Osteoblast (primary cell): ENCODE data around the gene NAB2. TPM values are rescaled to one million over a fixed set of nuclear protein-coding genes. Genes with fewer than 3 reads are reported as not detected.

Experiments
- DNase-seq: peaks from one replicate; pipeline ENCODE4 v3.0.0; 2011; ENCODE audit warnings: low spot score, mixed read lengths; ENCODE audit not compliant: insufficient read length; ENCODE audit errors: missing footprints
- H2AFZ ChIP-seq: 2 replicates; pipeline ENCODE4 v1.6.0; 2011; ENCODE audit warnings: mild to moderate bottlenecking, low read length
- H3K27ac ChIP-seq: 2 replicates; pipeline ENCODE4 v1.5.1; 2011; ENCODE audit warnings: mild to moderate bottlenecking, low read depth, low read length, moderate library complexity
- H3K27me3 ChIP-seq: 2 replicates; pipeline ENCODE4 v1.6.0; 2012; ENCODE audit warnings: mild to moderate bottlenecking, control low read depth, inconsistent platforms, low read length, moderate library complexity; ENCODE audit not compliant: insufficient read depth
- H3K36me3 ChIP-seq: 2 replicates; pipeline ENCODE4 v1.5.1; 2011; ENCODE audit warnings: mild to moderate bottlenecking, low read length, control low read depth, moderate library complexity; ENCODE audit not compliant: insufficient read depth
- H3K4me1 ChIP-seq: 2 replicates; pipeline ENCODE4 v1.5.1; 2011; ENCODE audit warnings: mild to moderate bottlenecking, low read length, control low read depth, moderate library complexity; ENCODE audit not compliant: insufficient read depth
- H3K4me2 ChIP-seq: 2 replicates; pipeline ENCODE4 v1.6.0; 2011; ENCODE audit warnings: mild to moderate bottlenecking, low read length; ENCODE audit not compliant: insufficient read depth
- H3K4me3 ChIP-seq: fragments of 200-600 bp; sonication (generic); 3 replicates; pipeline ENCODE4 v1.5.1; 2012; ENCODE audit warnings: mild to moderate bottlenecking, low read length, inconsistent platforms; ENCODE audit not compliant: insufficient read depth
- H3K79me2 ChIP-seq: 2 replicates; pipeline ENCODE4 v1.6.0; 2012; ENCODE audit warnings: mild to moderate bottlenecking, low read length, control low read depth, inconsistent platforms; ENCODE audit not compliant: insufficient read depth
- H3K9me3 ChIP-seq: 2 replicates; pipeline ENCODE4 v1.5.1; 2011; ENCODE audit warnings: low read depth, low read length, control low read depth
- H4K20me1 ChIP-seq: 2 replicates; pipeline ENCODE4 v1.6.0; 2012; ENCODE audit warnings: mild to moderate bottlenecking, low read length, control low read depth; ENCODE audit not compliant: insufficient read depth
- total RNA-seq: library from RNA; depleted of rRNA; stranded (reverse); fragments of >200 nt; gene quantifications from 2 replicates; pipeline ENCODE4 v1.2.3, GENCODE V29; 2012
- TF ChIP-seq, protein P1 (sequence below): IDR thresholded peaks from 2 replicates; pipeline ENCODE4 v1.5.1; 2011; ENCODE audit warnings: mild to moderate bottlenecking, low read depth, low read length, moderate library complexity; ENCODE audit errors: extremely low read depth

NAB2 gene
- total RNA-seq, 1 donor = 70.9 TPM

DNA sequence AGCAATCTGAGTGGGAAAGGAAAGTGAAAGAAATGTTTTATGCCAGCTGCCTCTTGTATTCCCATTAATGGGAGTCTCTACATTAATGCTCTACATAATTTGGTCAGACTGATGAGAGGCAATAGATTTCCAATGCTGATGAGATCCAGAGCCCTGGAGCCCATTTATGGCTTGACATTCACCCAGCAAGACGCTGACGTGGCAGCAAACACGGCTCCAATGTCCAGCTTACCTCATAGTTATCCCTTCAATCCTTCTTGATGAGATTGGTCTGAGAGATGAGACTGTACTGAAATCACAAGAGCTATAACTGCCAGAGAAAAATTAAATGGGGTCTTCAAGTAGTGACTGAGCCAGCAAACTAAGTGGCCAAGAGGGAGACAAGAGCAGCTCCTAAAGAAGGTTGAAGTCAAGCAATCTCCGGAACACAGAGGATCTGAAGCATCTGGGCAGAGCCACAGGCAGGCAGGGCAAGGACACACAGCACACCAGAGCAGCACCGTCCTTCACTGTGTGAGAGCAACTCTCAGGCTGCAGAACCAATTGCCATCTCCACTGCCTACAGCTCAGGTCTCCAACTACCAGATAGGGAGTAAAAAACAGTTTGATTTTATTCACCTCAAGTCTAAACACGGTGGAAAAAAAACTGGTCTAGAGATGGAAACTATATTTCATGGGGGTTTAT lies 31.7 kb upstream of the NAB2 start:
- Histone ChIP-seq H3K27ac (no peak overlapping the region), H3K4me3 (no peak overlapping the region), H3K4me2 (no peak overlapping the region), H3K36me3 (peaks cover 40% of the 10 kb centered on the region), H3K4me1 (no peaks in the 10 kb centered on the region), H4K20me1 (no peaks in the 10 kb centered on the region), H2AFZ (no peak overlapping the region), H3K9me3 (no peaks in the 10 kb centered on the region), H3K79me2 (no peaks in the 10 kb centered on the region), H3K27me3 (no peaks in the 10 kb centered on the region)
- no peak for DNase-seq
- TF ChIP-seq, protein P1, sequence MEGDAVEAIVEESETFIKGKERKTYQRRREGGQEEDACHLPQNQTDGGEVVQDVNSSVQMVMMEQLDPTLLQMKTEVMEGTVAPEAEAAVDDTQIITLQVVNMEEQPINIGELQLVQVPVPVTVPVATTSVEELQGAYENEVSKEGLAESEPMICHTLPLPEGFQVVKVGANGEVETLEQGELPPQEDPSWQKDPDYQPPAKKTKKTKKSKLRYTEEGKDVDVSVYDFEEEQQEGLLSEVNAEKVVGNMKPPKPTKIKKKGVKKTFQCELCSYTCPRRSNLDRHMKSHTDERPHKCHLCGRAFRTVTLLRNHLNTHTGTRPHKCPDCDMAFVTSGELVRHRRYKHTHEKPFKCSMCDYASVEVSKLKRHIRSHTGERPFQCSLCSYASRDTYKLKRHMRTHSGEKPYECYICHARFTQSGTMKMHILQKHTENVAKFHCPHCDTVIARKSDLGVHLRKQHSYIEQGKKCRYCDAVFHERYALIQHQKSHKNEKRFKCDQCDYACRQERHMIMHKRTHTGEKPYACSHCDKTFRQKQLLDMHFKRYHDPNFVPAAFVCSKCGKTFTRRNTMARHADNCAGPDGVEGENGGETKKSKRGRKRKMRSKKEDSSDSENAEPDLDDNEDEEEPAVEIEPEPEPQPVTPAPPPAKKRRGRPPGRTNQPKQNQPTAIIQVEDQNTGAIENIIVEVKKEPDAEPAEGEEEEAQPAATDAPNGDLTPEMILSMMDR = no peak

DNA sequence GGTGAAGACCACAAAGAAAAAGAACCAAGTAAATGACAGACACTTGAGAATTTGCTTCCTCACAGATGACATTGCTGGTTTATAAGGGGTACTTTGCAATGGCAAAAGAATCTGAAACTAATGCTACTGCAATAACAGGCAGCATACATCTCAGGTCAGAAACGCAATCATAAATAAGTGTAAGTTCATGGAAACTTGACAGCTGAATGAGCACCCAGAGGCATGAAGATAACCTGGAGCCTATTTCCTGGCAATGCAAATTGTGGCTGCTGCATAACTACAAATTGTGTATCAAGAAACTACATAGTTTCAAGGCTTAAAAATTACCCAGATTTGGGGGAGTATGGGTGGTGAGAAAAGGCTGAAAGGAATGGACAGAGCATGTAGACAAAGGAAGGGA lies 30.5 kb upstream of the NAB2 start:
- Histone ChIP-seq H2AFZ (no peak overlapping the region), H3K79me2 (no peaks in the 10 kb centered on the region), H4K20me1 (no peaks in the 10 kb centered on the region), H3K36me3 (peaks cover 43% of the 10 kb centered on the region), H3K4me1 (no peaks in the 10 kb centered on the region), H3K9me3 (no peaks in the 10 kb centered on the region), H3K27ac (no peak overlapping the region), H3K4me3 (no peak overlapping the region), H3K27me3 (no peaks in the 10 kb centered on the region), H3K4me2 (no peak overlapping the region)
- no peak for DNase-seq
- TF ChIP-seq, protein P1 = no peak

DNA sequence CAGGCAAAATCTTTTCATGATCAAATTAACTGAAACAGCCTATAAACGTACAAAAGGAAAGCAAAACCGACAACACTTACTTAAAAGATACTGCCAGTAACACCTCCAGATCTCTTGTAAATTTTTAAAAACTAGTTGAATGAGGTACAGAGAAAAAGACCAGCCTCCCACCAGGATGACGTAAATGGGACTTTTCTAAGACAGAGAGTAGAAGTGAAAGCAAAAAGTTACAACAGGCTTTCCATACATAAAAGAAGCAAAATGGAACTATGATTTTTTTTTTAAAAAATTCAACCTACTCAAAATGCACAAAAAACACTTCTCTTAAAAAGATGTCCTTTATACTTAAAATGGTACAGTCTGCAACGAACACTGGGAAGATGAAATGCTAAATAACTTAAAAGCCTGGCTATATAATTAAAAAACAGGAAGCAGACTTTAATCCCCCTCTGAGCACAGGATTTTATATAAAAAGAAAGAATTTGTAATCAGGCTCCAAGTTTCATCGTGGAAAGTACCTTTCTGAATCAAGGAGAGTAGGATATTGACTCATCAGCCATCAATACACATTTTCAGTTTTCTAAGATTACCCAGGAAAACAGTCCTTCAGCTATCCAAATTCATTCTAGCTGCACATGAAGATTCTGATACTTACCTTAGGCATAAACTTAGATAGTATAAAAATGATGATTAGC lies 24.8 kb upstream of the NAB2 start:
- no peak for DNase-seq
- H3K79me2 ChIP-seq = peaks cover 2% of the 10 kb centered on the region
- no peak overlapping the region for H3K4me3 ChIP-seq
- no peaks in the 10 kb centered on the region for H3K9me3 ChIP-seq
- no peak overlapping the region for H3K4me2 ChIP-seq
- H3K4me1 ChIP-seq = no peaks in the 10 kb centered on the region
- H2AFZ ChIP-seq = no peak overlapping the region
- no peaks in the 10 kb centered on the region for H4K20me1 ChIP-seq
- no peaks in the 10 kb centered on the region for H3K27me3 ChIP-seq
- peaks cover 28% of the 10 kb centered on the region for H3K36me3 ChIP-seq
- H3K27ac ChIP-seq = peak overlapping the region; percentile 15
- TF ChIP-seq, protein P1 = no peak

DNA sequence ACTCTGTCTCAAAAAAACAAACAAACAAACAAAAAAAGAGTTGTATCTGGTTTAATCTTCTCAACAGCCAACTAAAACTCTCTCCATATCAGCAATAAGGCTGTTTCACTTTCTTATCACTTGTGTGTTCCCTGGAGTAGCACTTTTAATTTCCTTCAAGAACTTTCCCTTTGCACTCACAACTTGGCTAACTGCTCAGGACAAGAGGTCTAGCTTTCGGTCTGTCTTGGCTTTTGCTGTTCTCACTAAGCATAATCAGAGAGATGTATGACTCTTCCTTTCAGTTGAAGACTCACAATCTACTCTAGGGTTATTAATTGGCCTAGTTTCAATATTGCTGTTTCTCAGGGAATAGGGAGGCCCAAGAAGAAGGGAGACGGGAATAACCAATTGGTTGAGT lies 22.7 kb upstream of the NAB2 start:
- H3K4me3 ChIP-seq = no peak overlapping the region
- peaks cover 24% of the 10 kb centered on the region for H3K36me3 ChIP-seq
- H3K27me3 ChIP-seq = no peaks in the 10 kb centered on the region
- no peaks in the 10 kb centered on the region for H3K4me1 ChIP-seq
- no peak overlapping the region for H3K4me2 ChIP-seq
- no peak for DNase-seq
- H3K79me2 ChIP-seq = peaks cover 4% of the 10 kb centered on the region
- no peak overlapping the region for H3K27ac ChIP-seq
- H3K9me3 ChIP-seq = no peaks in the 10 kb centered on the region
- no peak overlapping the region for H2AFZ ChIP-seq
- TF ChIP-seq, protein P1 = no peak
- no peaks in the 10 kb centered on the region for H4K20me1 ChIP-seq
